Measurements from ENCODE around the gene NBEAL1.

Gene NBEAL1

DNA sequence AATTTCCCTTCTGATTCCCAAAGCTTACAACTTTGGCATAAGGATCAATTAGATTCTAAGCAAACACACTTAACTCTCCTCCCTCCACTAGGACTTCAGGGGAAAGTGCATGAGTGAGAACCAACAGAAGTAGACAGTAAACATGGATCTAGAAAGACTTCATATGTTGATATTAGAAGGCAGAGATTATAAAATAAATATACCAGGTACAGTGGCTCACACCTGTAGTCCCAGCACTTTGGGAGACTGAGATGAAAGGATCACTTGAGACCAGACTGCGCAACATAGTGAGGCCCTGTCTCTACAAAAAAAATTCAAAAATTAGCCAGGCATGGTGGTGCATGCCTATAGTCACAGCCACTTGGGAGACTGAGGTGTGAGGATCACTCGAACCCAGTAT lies 15.9 kb downstream of the NBEAL1 start:
- no peaks in the 10 kb centered on the region for H3K9me3 ChIP-seq (ENCODE audit: insufficient read depth, low read depth, low read length)
- TF ChIP-seq, protein P1, sequence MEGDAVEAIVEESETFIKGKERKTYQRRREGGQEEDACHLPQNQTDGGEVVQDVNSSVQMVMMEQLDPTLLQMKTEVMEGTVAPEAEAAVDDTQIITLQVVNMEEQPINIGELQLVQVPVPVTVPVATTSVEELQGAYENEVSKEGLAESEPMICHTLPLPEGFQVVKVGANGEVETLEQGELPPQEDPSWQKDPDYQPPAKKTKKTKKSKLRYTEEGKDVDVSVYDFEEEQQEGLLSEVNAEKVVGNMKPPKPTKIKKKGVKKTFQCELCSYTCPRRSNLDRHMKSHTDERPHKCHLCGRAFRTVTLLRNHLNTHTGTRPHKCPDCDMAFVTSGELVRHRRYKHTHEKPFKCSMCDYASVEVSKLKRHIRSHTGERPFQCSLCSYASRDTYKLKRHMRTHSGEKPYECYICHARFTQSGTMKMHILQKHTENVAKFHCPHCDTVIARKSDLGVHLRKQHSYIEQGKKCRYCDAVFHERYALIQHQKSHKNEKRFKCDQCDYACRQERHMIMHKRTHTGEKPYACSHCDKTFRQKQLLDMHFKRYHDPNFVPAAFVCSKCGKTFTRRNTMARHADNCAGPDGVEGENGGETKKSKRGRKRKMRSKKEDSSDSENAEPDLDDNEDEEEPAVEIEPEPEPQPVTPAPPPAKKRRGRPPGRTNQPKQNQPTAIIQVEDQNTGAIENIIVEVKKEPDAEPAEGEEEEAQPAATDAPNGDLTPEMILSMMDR (conservative IDR thresholded peaks at IDR 0.05; ENCODE audit: low read length), result no peak
- no peak for TF ChIP-seq EZH2phosphoT487 (IDR thresholded peaks at IDR 0.05; ENCODE audit: borderline replicate concordance)
- no peaks in the 10 kb centered on the region for H3F3A ChIP-seq (ENCODE audit: low read depth)
- H3K9me2 ChIP-seq (replicated peaks; ENCODE audit: low read depth, low read length), result no peaks in the 10 kb centered on the region
- no peaks in the 10 kb centered on the region for H3K36me3 ChIP-seq (ENCODE audit: insufficient read depth, low read length)
- no peaks in the 10 kb centered on the region for H3K27me3 ChIP-seq (ENCODE audit: insufficient read depth, low read length, poor library complexity, severe bottlenecking)
- H3K9ac ChIP-seq (ENCODE audit: low read depth, low read length, poor library complexity, severe bottlenecking), result no peak overlapping the region
- H4K20me1 ChIP-seq (ENCODE audit: insufficient read depth, low read length, poor library complexity, severe bottlenecking), result no peaks in the 10 kb centered on the region
- H3K4me3 ChIP-seq (ENCODE audit: low read length, poor library complexity, severe bottlenecking), result no peak overlapping the region
- no peaks in the 10 kb centered on the region for H3K79me2 ChIP-seq (ENCODE audit: insufficient read depth, low read length)
- H3K4me1 ChIP-seq (ENCODE audit: insufficient read depth, low read length, poor library complexity, severe bottlenecking), result no peaks in the 10 kb centered on the region
- no peak overlapping the region for H3K4me2 ChIP-seq (ENCODE audit: low read depth, low read length, poor library complexity, severe bottlenecking)
- H2AFZ ChIP-seq (ENCODE audit: low read length), result no peak overlapping the region

GRCh38 chr2:203030991-203031390 lies 16.3 kb downstream of the NBEAL1 start:
- no peaks in the 10 kb centered on the region for H3F3A ChIP-seq (ENCODE audit: low read depth)
- H3K36me3 ChIP-seq (ENCODE audit: insufficient read depth, low read length), result no peaks in the 10 kb centered on the region
- no peaks in the 10 kb centered on the region for H4K20me1 ChIP-seq (ENCODE audit: insufficient read depth, low read length, poor library complexity, severe bottlenecking)
- no peak overlapping the region for H2AFZ ChIP-seq (ENCODE audit: low read length)
- TF ChIP-seq, protein P1 (conservative IDR thresholded peaks at IDR 0.05; ENCODE audit: low read length), result no peak
- no peaks in the 10 kb centered on the region for H3K9me3 ChIP-seq (ENCODE audit: insufficient read depth, low read depth, low read length)
- H3K4me1 ChIP-seq (ENCODE audit: insufficient read depth, low read length, poor library complexity, severe bottlenecking), result peaks cover 2% of the 10 kb centered on the region
- no peak overlapping the region for H3K4me2 ChIP-seq (ENCODE audit: low read depth, low read length, poor library complexity, severe bottlenecking)
- H3K79me2 ChIP-seq (ENCODE audit: insufficient read depth, low read length), result no peaks in the 10 kb centered on the region
- no peak overlapping the region for H3K9ac ChIP-seq (ENCODE audit: low read depth, low read length, poor library complexity, severe bottlenecking)
- no peak overlapping the region for H3K4me3 ChIP-seq (ENCODE audit: low read length, poor library complexity, severe bottlenecking)
- no peaks in the 10 kb centered on the region for H3K9me2 ChIP-seq (replicated peaks; ENCODE audit: low read depth, low read length)
- no peaks in the 10 kb centered on the region for H3K27me3 ChIP-seq (ENCODE audit: insufficient read depth, low read length, poor library complexity, severe bottlenecking)

GRCh38 chr2:203033395-203033794 lies 18.7 kb downstream of the NBEAL1 start:
- no peak for TF ChIP-seq EZH2phosphoT487 (IDR thresholded peaks at IDR 0.05; ENCODE audit: borderline replicate concordance)
- TF ChIP-seq, protein P1 (conservative IDR thresholded peaks at IDR 0.05; ENCODE audit: low read length), result no peak
- Histone ChIP-seq H3K36me3 (ENCODE audit: insufficient read depth, low read length) (no peaks in the 10 kb centered on the region), H3K27me3 (ENCODE audit: insufficient read depth, low read length, poor library complexity, severe bottlenecking) (no peaks in the 10 kb centered on the region), H3K79me2 (ENCODE audit: insufficient read depth, low read length) (no peaks in the 10 kb centered on the region), H3K9me3 (ENCODE audit: insufficient read depth, low read depth, low read length) (no peaks in the 10 kb centered on the region), H3K4me2 (ENCODE audit: low read depth, low read length, poor library complexity, severe bottlenecking) (no peak overlapping the region), H3K9me2 (replicated peaks; ENCODE audit: low read depth, low read length) (no peaks in the 10 kb centered on the region), H2AFZ (ENCODE audit: low read length) (no peak overlapping the region), H3K9ac (ENCODE audit: low read depth, low read length, poor library complexity, severe bottlenecking) (no peak overlapping the region), H4K20me1 (ENCODE audit: insufficient read depth, low read length, poor library complexity, severe bottlenecking) (no peaks in the 10 kb centered on the region), H3F3A (ENCODE audit: low read depth) (no peaks in the 10 kb centered on the region), H3K4me1 (ENCODE audit: insufficient read depth, low read length, poor library complexity, severe bottlenecking) (peaks cover 8% of the 10 kb centered on the region), H3K4me3 (ENCODE audit: low read length, poor library complexity, severe bottlenecking) (no peak overlapping the region)
